Upper lobe of left lung (tissue), 6 donors: ENCODE results near the gene FRMPD1. TPM values are rescaled to one million over a fixed set of nuclear protein-coding genes. Genes with fewer than 3 reads are reported as not detected.
A peak's percentile ranks its signal among the peaks of the same experiment; 100 is the strongest.

Experiments
- ATAC-seq, 2 donors: fragments of 200-7000 bp; cut with Tn5 transposase; one replicate each; pipeline ENCODE4 v1.9.1; 2022; ENCODE audit warnings: mild to moderate bottlenecking in 2 of 2, moderate library complexity in 2 of 2; ENCODE audit not compliant: low FRiP score in 2 of 2
- DNase-seq, 2 donors: peaks; one replicate each; pipeline ENCODE4 v3.0.0-alpha.2; 2019 to 2020
- H3K27ac ChIP-seq, 4 donors: fragments of 200-600 bp; sonication (generic); one replicate each; pipeline ENCODE4 v1.5.1; 2016 to 2019
- H3K27me3 ChIP-seq, 4 donors: fragments of 200-600 bp; sonication (generic); one replicate each; pipeline ENCODE4 v1.5.1; 2017 to 2019
- H3K36me3 ChIP-seq, 4 donors: fragments of 200-600 bp; sonication (generic); one replicate each; pipeline ENCODE4 v1.5.1; 2016 to 2019
- H3K4me1 ChIP-seq, 4 donors: fragments of 200-600 bp; sonication (generic); one replicate each; pipeline ENCODE4 v1.5.1; 2018 to 2019
- H3K4me3 ChIP-seq, 4 donors: fragments of 200-600 bp; sonication (generic); one replicate each; pipeline ENCODE4 v1.5.1; 2017 to 2019; ENCODE audit warnings: mild to moderate bottlenecking in 2 of 4, moderate library complexity in 1 of 4
- H3K9me3 ChIP-seq, 4 donors: fragments of 200-600 bp; sonication (generic); one replicate each; pipeline ENCODE4 v1.5.1; 2018 to 2019
- CTCF ChIP-seq, 6 experiments: fragments of 450-650 bp in 4 of 6; fragments of 200-600 bp in 2 of 6; sonication (generic) in 2 of 6; IDR thresholded peaks; one replicate each; pipeline ENCODE4 v1.5.1; 2016 to 2019; ENCODE audit warnings: antibody characterized with exemption in 6 of 6
- EP300 ChIP-seq, 4 donors: sonication (generic); formaldehyde crosslinking; IDR thresholded peaks; one replicate each; pipeline ENCODE4 v1.5.1; 2017; ENCODE audit warnings: antibody characterized with exemption in 4 of 4, control low read depth in 2 of 4
- POLR2A ChIP-seq, 4 donors: fragments of 450-650 bp; IDR thresholded peaks; one replicate each; pipeline ENCODE4 v1.5.1; 2016 to 2017; ENCODE audit warnings: antibody characterized with exemption in 4 of 4, mild to moderate bottlenecking in 2 of 4
- POLR2AphosphoS5 ChIP-seq, 2 donors: sonication (generic); formaldehyde crosslinking; IDR thresholded peaks; one replicate each; pipeline ENCODE4 v1.5.1; 2017; ENCODE audit warnings: antibody characterized with exemption in 2 of 2
- WGBS, 2 donors: methylation state at CpG; one replicate each; pipeline ENCODE4 v1.1.5; 2017 to 2018; 5-methylcytosine and 5-hydroxymethylcytosine counted together
- total RNA-seq, 6 donors: library from RNA; depleted of rRNA in 4 of 6; stranded (reverse); fragments of >200 nt in 4 of 6; gene quantifications; one replicate each; pipeline versions ENCODE4 v1.1.0 to v1.2.1, GENCODE V29; 2016 to 2021
- donor health status: DM: no; HTN: no; CAD: no; lungs with moderate emphysema.
- donor health status: DM: no; HTN: yes; CAD: no; lungs with severe emphysema.

The FRMPD1 gene
- total RNA-seq, 6 donors from 2014 or later = under 0.01 to 0.39 (median 0.17) TPM; not detected in 1

- H3K4me3 ChIP-seq = no peak overlapping the region
- TF ChIP-seq EP300 (IDR thresholded peaks at IDR 0.05) = no peak
- no peak for TF ChIP-seq POLR2A (IDR thresholded peaks at IDR 0.05)
- TF ChIP-seq POLR2AphosphoS5 (IDR thresholded peaks at IDR 0.05) = no peak
- no peak for TF ChIP-seq CTCF (IDR thresholded peaks at IDR 0.05)
- DNase-seq (no peak), ATAC-seq (no peak)
- no peak overlapping the region for H3K27ac ChIP-seq
- 74 to 79% methylated on average over 10 of the region's 10 CpGs for WGBS, 2 donors
- H3K27me3 ChIP-seq = no peaks in the 10 kb centered on the region
- H3K9me3 ChIP-seq = no peaks in the 10 kb centered on the region
- H3K36me3 ChIP-seq = no peaks in the 10 kb centered on the region
- no peaks in the 10 kb centered on the region for H3K4me1 ChIP-seq
Measured at GRCh38 chr9:37683531-37684371, 33.0 kb downstream of the FRMPD1 start.

GRCh38 chr9:37692622-37693221 is 42.0 kb downstream of the FRMPD1 start:
- Histone ChIP-seq H3K4me1 (no peaks in the 10 kb centered on the region), H3K36me3 (no peaks in the 10 kb centered on the region), H3K9me3 (no peaks in the 10 kb centered on the region), H3K27ac (no peak overlapping the region), H3K4me3 (no peak overlapping the region), H3K27me3 (no peaks in the 10 kb centered on the region)
- TF ChIP-seq CTCF (IDR thresholded peaks at IDR 0.05) = no peak
- no peak for TF ChIP-seq POLR2AphosphoS5 (IDR thresholded peaks at IDR 0.05)
- TF ChIP-seq EP300 (IDR thresholded peaks at IDR 0.05) = no peak
- TF ChIP-seq POLR2A (IDR thresholded peaks at IDR 0.05) = no peak
- WGBS, 2 donors = 53 to 61% methylated on average over 11 of the region's 11 CpGs
- DNase-seq (peak in 1 of 2 donors; percentile 46), ATAC-seq (peak in 1 of 2 donors; percentile 46)

- ATAC-seq (no peak), DNase-seq (no peak)
- TF ChIP-seq CTCF (IDR thresholded peaks at IDR 0.05) (no peak), POLR2A (IDR thresholded peaks at IDR 0.05) (no peak), EP300 (IDR thresholded peaks at IDR 0.05) (no peak)
- H3K4me1 ChIP-seq = no peaks in the 10 kb centered on the region
- H3K9me3 ChIP-seq = no peaks in the 10 kb centered on the region
- H3K27me3 ChIP-seq = no peaks in the 10 kb centered on the region
- 19 to 23% methylated on average over 4 of the region's 4 CpGs for WGBS, 2 donors
- H3K4me3 ChIP-seq = no peak overlapping the region
- H3K36me3 ChIP-seq = no peaks in the 10 kb centered on the region
- H3K27ac ChIP-seq = no peak overlapping the region
Measured at GRCh38 chr9:37693260-37693659, 42.5 kb downstream of the FRMPD1 start.

- ATAC-seq (no peak), DNase-seq (peak in 1 of 2 donors; percentile 8)
- no peaks in the 10 kb centered on the region for H3K36me3 ChIP-seq
- H3K9me3 ChIP-seq = no peaks in the 10 kb centered on the region
- no peak overlapping the region for H3K27ac ChIP-seq
- whole genome bisulfite sequencing, 2 donors = 88 to 89% methylated on average over 5 of the region's 5 CpGs
- no peak overlapping the region for H3K4me3 ChIP-seq
- no peak for TF ChIP-seq CTCF (IDR thresholded peaks at IDR 0.05)
- no peak for TF ChIP-seq POLR2A (IDR thresholded peaks at IDR 0.05)
- TF ChIP-seq POLR2AphosphoS5 (IDR thresholded peaks at IDR 0.05) = no peak
- TF ChIP-seq EP300 (IDR thresholded peaks at IDR 0.05) = no peak
- no peaks in the 10 kb centered on the region for H3K27me3 ChIP-seq
- no peaks in the 10 kb centered on the region for H3K4me1 ChIP-seq
Measured at GRCh38 chr9:37694355-37694754, 43.6 kb downstream of the FRMPD1 start.
